Stomach smooth muscle (tissue), 2 donors: ENCODE results near the gene PTPA.
"Not testable (repeated sequence)": the region's sequence is repeated elsewhere in the genome, so short reads cannot be mapped to it uniquely, and the experiment has no call there.

ENCODE experiments used
- H3K27ac ChIP-seq: one replicate; pipeline ENCODE4 v1.7.0; 2013; ENCODE audit warnings: mild to moderate bottlenecking, low read length, inconsistent platforms
- H3K27me3 ChIP-seq, 2 donors: one replicate each; pipeline ENCODE4 v1.7.0; 2013; ENCODE audit warnings: low read length in 2 of 2; ENCODE audit not compliant: insufficient read depth in 2 of 2, control insufficient read depth in 1 of 2
- H3K36me3 ChIP-seq, 2 donors: one replicate each; pipeline ENCODE4 v1.7.0; 2013; ENCODE audit warnings: low read length in 2 of 2; ENCODE audit not compliant: control insufficient read depth in 2 of 2, insufficient read depth in 2 of 2
- H3K4me1 ChIP-seq: one replicate; pipeline ENCODE4 v1.7.0; 2013; ENCODE audit warnings: low read length; ENCODE audit not compliant: control insufficient read depth, insufficient read depth
- H3K4me3 ChIP-seq, 2 donors: one replicate each; pipeline ENCODE4 v1.7.0; 2013; ENCODE audit warnings: low read length in 2 of 2
- H3K9ac ChIP-seq, 2 donors: one replicate each; pipeline ENCODE4 v1.7.0; 2013; ENCODE audit warnings: low read length in 2 of 2, mild to moderate bottlenecking in 1 of 2
- H3K9me3 ChIP-seq, 2 donors: one replicate each; pipeline ENCODE4 v1.7.0; 2013; ENCODE audit warnings: low read length in 2 of 2; ENCODE audit not compliant: control insufficient read depth in 2 of 2
- donor health status: healthy.
- donor health status: Pancreatic carcinoma.

Gene PTPA

GRCh38 chr9:129126749-129127618 is 15.8 kb downstream of the PTPA start:
- Histone ChIP-seq H3K4me3 (no peak overlapping the region), H3K27me3 (no peaks in the 10 kb centered on the region), H3K4me1 (peaks cover 7% of the 10 kb centered on the region), H3K36me3 (peaks cover 4 to 13% of the 10 kb centered on the region in 2 donors), H3K9ac (no peak overlapping the region), H3K27ac (no peak overlapping the region), H3K9me3 (no peaks in the 10 kb centered on the region)

- H3K9me3 ChIP-seq, result no peaks in the 10 kb centered on the region
- H3K9ac ChIP-seq, result no peak overlapping the region
- peaks cover 7% of the 10 kb centered on the region for H3K4me1 ChIP-seq
- H3K27me3 ChIP-seq, result no peaks in the 10 kb centered on the region
- no peak overlapping the region for H3K27ac ChIP-seq
- H3K4me3 ChIP-seq, result no peak overlapping the region
- H3K36me3 ChIP-seq, result peaks cover 7 to 15% of the 10 kb centered on the region in 2 donors
Observed at GRCh38 chr9:129128689-129129088, 17.5 kb downstream of the PTPA start.

DNA sequence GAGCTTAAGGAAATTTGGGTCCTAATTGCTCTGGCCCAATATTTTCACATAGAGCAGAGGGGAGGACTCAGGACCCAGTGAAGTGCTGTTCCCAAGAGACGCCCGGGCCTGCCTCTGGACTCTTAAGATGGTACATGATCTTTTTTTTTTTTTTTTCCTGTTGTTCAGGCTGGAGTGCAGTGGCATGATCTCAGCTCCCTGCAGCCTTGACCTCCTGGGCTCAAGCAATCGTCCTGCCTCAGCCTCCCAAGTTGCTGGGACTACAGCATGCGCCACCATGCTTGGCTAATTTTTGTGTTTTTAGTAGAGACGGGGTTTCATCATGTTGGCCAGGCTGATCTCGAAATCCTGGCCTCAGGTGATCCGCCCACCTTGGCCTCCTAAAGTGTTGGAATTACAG is 19.1 kb downstream of the PTPA start:
- H3K27ac ChIP-seq, H3K27me3 ChIP-seq, H3K9me3 ChIP-seq, H3K4me1 ChIP-seq, H3K9ac ChIP-seq, H3K4me3 ChIP-seq: not testable (repeated sequence)
- peaks cover 14 to 22% of the 10 kb centered on the region in 2 donors for H3K36me3 ChIP-seq

- H3K27me3 ChIP-seq, result no peaks in the 10 kb centered on the region
- no peak overlapping the region for H3K4me3 ChIP-seq
- H3K9me3 ChIP-seq, result no peaks in the 10 kb centered on the region
- no peak overlapping the region for H3K27ac ChIP-seq
- no peak overlapping the region for H3K9ac ChIP-seq
- peaks cover 7% of the 10 kb centered on the region for H3K4me1 ChIP-seq
- H3K36me3 ChIP-seq, result peaks cover 18 to 22% of the 10 kb centered on the region in 2 donors
Observed at GRCh38 chr9:129130791-129131190, 19.6 kb downstream of the PTPA start.

- Histone ChIP-seq H3K27ac (peak overlapping the region; percentile 11), H3K9ac (peak overlapping the region in 1 of 2 donors; percentile 21), H3K9me3 (no peaks in the 10 kb centered on the region), H3K4me1 (peaks cover 7% of the 10 kb centered on the region), H3K36me3 (peaks cover 18 to 25% of the 10 kb centered on the region in 2 donors), H3K4me3 (no peak overlapping the region), H3K27me3 (no peaks in the 10 kb centered on the region)
Observed at GRCh38 chr9:129131300-129132145, 20.3 kb downstream of the PTPA start.

- Histone ChIP-seq H3K27ac (no peak overlapping the region), H3K4me3 (no peak overlapping the region), H3K4me1 (peaks cover 10% of the 10 kb centered on the region), H3K9me3 (no peaks in the 10 kb centered on the region), H3K9ac (no peak overlapping the region), H3K36me3 (peaks cover 18 to 30% of the 10 kb centered on the region in 2 donors), H3K27me3 (no peaks in the 10 kb centered on the region)
Observed at GRCh38 chr9:129133082-129133481, 21.9 kb downstream of the PTPA start.

GRCh38 chr9:129135476-129135875 is 24.3 kb downstream of the PTPA start:
- H3K9ac ChIP-seq, result no peak overlapping the region
- no peaks in the 10 kb centered on the region for H3K9me3 ChIP-seq
- peaks cover 18 to 26% of the 10 kb centered on the region in 2 donors for H3K36me3 ChIP-seq
- no peak overlapping the region for H3K27ac ChIP-seq
- no peaks in the 10 kb centered on the region for H3K27me3 ChIP-seq
- H3K4me1 ChIP-seq, result peaks cover 33% of the 10 kb centered on the region
- H3K4me3 ChIP-seq, result no peak overlapping the region

DNA sequence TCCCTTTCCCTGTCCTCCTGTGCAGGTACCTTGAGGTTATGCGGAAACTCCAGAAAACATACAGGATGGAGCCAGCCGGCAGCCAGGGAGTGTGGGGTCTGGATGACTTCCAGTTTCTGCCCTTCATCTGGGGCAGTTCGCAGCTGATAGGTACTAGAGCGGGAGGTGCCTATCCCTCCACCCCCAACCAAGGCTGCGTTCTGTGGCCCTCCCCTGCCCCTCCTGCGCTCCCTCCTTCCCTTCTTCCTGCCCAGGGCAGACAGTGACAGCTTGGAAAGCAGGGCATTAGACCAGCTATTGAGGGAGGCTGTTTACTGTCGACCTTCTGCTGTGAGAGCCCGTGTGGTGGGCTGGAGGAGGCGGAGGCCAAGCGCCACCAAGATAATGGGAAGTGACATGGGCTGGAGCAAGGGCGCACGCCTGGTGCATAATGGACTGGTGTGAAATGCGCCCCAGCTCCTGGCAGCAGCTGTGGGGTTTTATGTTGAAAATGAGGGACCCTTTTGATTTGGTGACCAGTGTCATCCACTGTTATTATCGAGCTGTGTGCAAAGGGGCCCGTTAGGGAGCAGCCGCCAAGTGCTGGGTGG is 25.3 kb downstream of the PTPA start:
- Histone ChIP-seq H3K36me3 (peaks cover 18 to 24% of the 10 kb centered on the region in 2 donors), H3K27me3 (no peaks in the 10 kb centered on the region), H3K9ac (no peak overlapping the region), H3K4me1 (peaks cover 40% of the 10 kb centered on the region), H3K27ac (peak overlapping the region; percentile 100), H3K9me3 (no peaks in the 10 kb centered on the region), H3K4me3 (no peak overlapping the region)

GRCh38 chr9:129137292-129138143 is 26.3 kb downstream of the PTPA start:
- Histone ChIP-seq H3K9ac (peak overlapping the region in 1 of 2 donors; percentile 68), H3K4me3 (no peak overlapping the region), H3K4me1 (peaks cover 46% of the 10 kb centered on the region), H3K27me3 (no peaks in the 10 kb centered on the region), H3K9me3 (no peaks in the 10 kb centered on the region), H3K36me3 (peaks cover 18 to 24% of the 10 kb centered on the region in 2 donors), H3K27ac (peak overlapping the region; percentile 100)

GRCh38 chr9:129138144-129138462 is 26.9 kb downstream of the PTPA start:
- Histone ChIP-seq H3K27me3 (no peaks in the 10 kb centered on the region), H3K27ac (peak overlapping the region; percentile 100), H3K9me3 (no peaks in the 10 kb centered on the region), H3K4me1 (peaks cover 52% of the 10 kb centered on the region), H3K36me3 (peaks cover 18 to 26% of the 10 kb centered on the region in 2 donors), H3K4me3 (no peak overlapping the region), H3K9ac (peak overlapping the region; percentile 68 to 99)
